ENCODE measurements around the gene ATP10A. TPM values are rescaled to one million over a fixed set of nuclear protein-coding genes. Genes with fewer than 3 reads are reported as not detected.

Gene ATP10A
- total RNA-seq, 1 experiment from 2014 or later = 3.0 TPM

GRCh38 chr15:25711164-25711563 is 152.0 kb downstream of the ATP10A start:
- CTCF ChIA-PET = no interaction called here
- Mint-ChIP-seq H3K9me3 (ENCODE audit: low read depth, unreplicated experiment) (no peaks in the 10 kb centered on the region), H3K36me3 (ENCODE audit: insufficient read depth, unreplicated experiment) (no peaks in the 10 kb centered on the region), H3K4me3 (ENCODE audit: low read depth, unreplicated experiment) (no peak overlapping the region), H3K27ac (ENCODE audit: unreplicated experiment) (no peak overlapping the region), H3K27me3 (ENCODE audit: unreplicated experiment) (no peaks in the 10 kb centered on the region), H3K4me1 (ENCODE audit: low read depth, unreplicated experiment) (no peaks in the 10 kb centered on the region)
- TF ChIP-seq CTCF (IDR thresholded peaks at IDR 0.05; ENCODE audit: unreplicated experiment) = no peak
- BruUV-seq (replicated peaks) = no TSS peak
- DNase-seq = no peak
- intact Hi-C loops (cut with micrococcal nuclease; ENCODE audit: unreplicated experiment) = no loop called here

GRCh38 chr15:25710184-25710583 is 152.9 kb downstream of the ATP10A start:
- DNase-seq = peak; percentile 36
- no peaks in the 10 kb centered on the region for H3K9me3 Mint-ChIP-seq (ENCODE audit: low read depth, unreplicated experiment)
- no peak overlapping the region for H3K27ac Mint-ChIP-seq (ENCODE audit: unreplicated experiment)
- CTCF ChIA-PET = no interaction called here
- H3K27me3 Mint-ChIP-seq (ENCODE audit: unreplicated experiment) = no peaks in the 10 kb centered on the region
- no TSS peak for BruUV-seq (replicated peaks)
- H3K36me3 Mint-ChIP-seq (ENCODE audit: insufficient read depth, unreplicated experiment) = no peaks in the 10 kb centered on the region
- no peak overlapping the region for H3K4me3 Mint-ChIP-seq (ENCODE audit: low read depth, unreplicated experiment)
- no peak for TF ChIP-seq CTCF (IDR thresholded peaks at IDR 0.05; ENCODE audit: unreplicated experiment)
- H3K4me1 Mint-ChIP-seq (ENCODE audit: low read depth, unreplicated experiment) = no peaks in the 10 kb centered on the region
- intact Hi-C loops (cut with micrococcal nuclease; ENCODE audit: unreplicated experiment) = no loop called here

GRCh38 chr15:25709437-25710159 is 153.5 kb downstream of the ATP10A start:
- Mint-ChIP-seq H3K27ac (ENCODE audit: unreplicated experiment) (no peak overlapping the region), H3K9me3 (ENCODE audit: low read depth, unreplicated experiment) (no peaks in the 10 kb centered on the region), H3K4me1 (ENCODE audit: low read depth, unreplicated experiment) (no peaks in the 10 kb centered on the region), H3K27me3 (ENCODE audit: unreplicated experiment) (no peaks in the 10 kb centered on the region), H3K36me3 (ENCODE audit: insufficient read depth, unreplicated experiment) (no peaks in the 10 kb centered on the region), H3K4me3 (ENCODE audit: low read depth, unreplicated experiment) (no peak overlapping the region)
- DNase-seq = no peak
- intact Hi-C loops (cut with micrococcal nuclease; ENCODE audit: unreplicated experiment) = no loop called here
- no TSS peak for BruUV-seq (replicated peaks)
- CTCF ChIA-PET = no interaction called here
- no peak for TF ChIP-seq CTCF (IDR thresholded peaks at IDR 0.05; ENCODE audit: unreplicated experiment)

GRCh38 chr15:25708391-25708790 is 154.7 kb downstream of the ATP10A start:
- CTCF ChIA-PET = no interaction called here
- no peaks in the 10 kb centered on the region for H3K27me3 Mint-ChIP-seq (ENCODE audit: unreplicated experiment)
- BruUV-seq (replicated peaks) = no TSS peak

More at GRCh38 chr15:25708391-25708790, 154.7 kb downstream of the ATP10A start:
- Mint-ChIP-seq H3K36me3 (ENCODE audit: insufficient read depth, unreplicated experiment) (no peaks in the 10 kb centered on the region), H3K27ac (ENCODE audit: unreplicated experiment) (no peak overlapping the region), H3K9me3 (ENCODE audit: low read depth, unreplicated experiment) (no peaks in the 10 kb centered on the region), H3K4me3 (ENCODE audit: low read depth, unreplicated experiment) (no peak overlapping the region), H3K4me1 (ENCODE audit: low read depth, unreplicated experiment) (no peaks in the 10 kb centered on the region)
- DNase-seq = no peak
- TF ChIP-seq CTCF (IDR thresholded peaks at IDR 0.05; ENCODE audit: unreplicated experiment) = no peak
- intact Hi-C loops (cut with micrococcal nuclease; ENCODE audit: unreplicated experiment) = no loop called here

All from Calu3 (cell line).